PC-3 (cell line): Measurements from ENCODE around the gene NTM. TPM values are rescaled to one million over a fixed set of nuclear protein-coding genes. Genes with fewer than 3 reads are reported as not detected.
A peak's percentile ranks its signal among the peaks of the same experiment; 100 is the strongest.

Source experiments
- ATAC-seq: fragments of 200-7000 bp; cut with Tn5 transposase; 2 replicates; pipeline ENCODE4 v1.9.1; 2020; ENCODE audit warnings: mild to moderate bottlenecking, moderate library complexity
- BruUV-seq: library from RNA; stranded (reverse); fragments of 400-500 nt; replicated peaks from 2 replicates; lab custom pipeline; 2021; lab: Mats Ljungman, UMichigan
- CTCF ChIA-PET: fragments of 300-600 bp; sonication (Branson Sonifier 250); formaldehyde crosslinking; loops from one replicate; lab custom pipeline; 2022; ENCODE audit warnings: antibody characterized with exemption; lab: Charles Lee
- POLR2A ChIA-PET: fragments of 300-600 bp; sonication (Branson Sonifier 250); formaldehyde crosslinking; loops from one replicate; lab custom pipeline; 2022; ENCODE audit warnings: antibody characterized with exemption; ENCODE audit not compliant: unreplicated experiment; lab: Charles Lee
- DNase-seq: peaks from one replicate; pipeline ENCODE4 v3.0.0-alpha.2; 2015
- H2AFZ ChIP-seq: fragments of 300-600 bp; sonication (generic); 2 replicates; pipeline ENCODE4 v1.6.0; 2016; ENCODE audit warnings: antibody characterized with exemption, low read length
- H3F3A ChIP-seq: fragments of 300-600 bp; sonication (generic); one replicate; pipeline ENCODE4 v1.6.0; 2017; ENCODE audit warnings: antibody characterized with exemption, low read length, control low read depth, mild to moderate bottlenecking; ENCODE audit not compliant: unreplicated experiment
- H3K27ac ChIP-seq: fragments of 300-600 bp; sonication (generic); 2 replicates; pipeline ENCODE4 v1.5.1; 2016; ENCODE audit warnings: mild to moderate bottlenecking, low read length
- H3K27me3 ChIP-seq: fragments of 300-600 bp; sonication (generic); 2 replicates; pipeline ENCODE4 v1.6.1; 2016; ENCODE audit warnings: low read length, mixed read lengths
- H3K36me3 ChIP-seq: fragments of 300-600 bp; sonication (generic); 2 replicates; pipeline ENCODE4 v1.6.1; 2016; ENCODE audit warnings: low read depth, mixed run types, low read length, mixed read lengths
- H3K4me1 ChIP-seq: fragments of 300-600 bp; sonication (generic); 2 replicates; pipeline ENCODE4 v1.5.1; 2016; ENCODE audit warnings: low read length; ENCODE audit not compliant: insufficient read depth
- H3K4me2 ChIP-seq: fragments of 300-600 bp; sonication (generic); 2 replicates; pipeline ENCODE4 v1.6.0; 2016; ENCODE audit warnings: low read length
- H3K4me3 ChIP-seq: fragments of 300-600 bp; sonication (generic); 2 replicates; pipeline ENCODE4 v1.5.1; 2016; ENCODE audit warnings: mild to moderate bottlenecking, low read length, mixed read lengths
- H3K79me2 ChIP-seq: fragments of 300-600 bp; sonication (generic); 2 replicates; pipeline ENCODE4 v1.6.1; 2017; ENCODE audit warnings: low read length, mixed read lengths
- H3K9ac ChIP-seq: fragments of 300-600 bp; sonication (generic); 2 replicates; pipeline ENCODE4 v1.6.0; 2016; ENCODE audit warnings: mild to moderate bottlenecking, low read length
- H3K9me2 ChIP-seq: fragments of 300-600 bp; sonication (generic); replicated peaks from 2 replicates; pipeline ENCODE4 v1.6.1; 2016; ENCODE audit warnings: mixed run types, low read length, mixed read lengths
- H3K9me3 ChIP-seq: fragments of 300-600 bp; sonication (generic); 2 replicates; pipeline ENCODE4 v1.6.1; 2016; ENCODE audit warnings: low read length, mixed read lengths
- H4K20me1 ChIP-seq: fragments of 300-600 bp; sonication (generic); 2 replicates; pipeline ENCODE4 v1.6.1; 2016; ENCODE audit warnings: low read length, mixed read lengths
- CTCF ChIP-seq: fragments of 300-600 bp; sonication (generic); conservative IDR thresholded peaks from 2 replicates; pipeline ENCODE4 v1.5.1; 2017; ENCODE audit warnings: antibody characterized with exemption, low read depth, mild to moderate bottlenecking, low read length
- EZH2 ChIP-seq: fragments of 300-600 bp; sonication (generic); IDR thresholded peaks from one replicate; pipeline ENCODE4 v1.6.1; 2017; ENCODE audit warnings: antibody characterized with exemption, mild to moderate bottlenecking, low read length; ENCODE audit not compliant: unreplicated experiment
- EZH2phosphoT487 ChIP-seq: fragments of 300-600 bp; sonication (generic); IDR thresholded peaks from 2 replicates; pipeline ENCODE4 v1.6.1; 2018; ENCODE audit warnings: mild to moderate bottlenecking, antibody characterized with exemption, low read length, borderline replicate concordance
- intact Hi-C: fragments of 100-400 bp; cut with micrococcal nuclease; formaldehyde crosslinking; loops from 2 replicates; pipeline ENCODE4 v1.9.0; 2023
- total RNA-seq: library from RNA; depleted of rRNA; stranded (reverse); fragments of >200 nt; gene quantifications from 2 replicates; pipeline ENCODE4 v1.2.3, GENCODE V29; 2014

The NTM gene
- total RNA-seq, 1 experiment from 2014 or later, result not detected

GRCh38 chr11:131745405-131745804 is 375.0 kb downstream of the NTM start:
- no peak for ATAC-seq
- POLR2A ChIA-PET, result no interaction called here
- Histone ChIP-seq H3F3A (no peaks in the 10 kb centered on the region), H4K20me1 (no peaks in the 10 kb centered on the region), H3K9me3 (no peaks in the 10 kb centered on the region), H3K79me2 (no peaks in the 10 kb centered on the region), H3K4me2 (no peak overlapping the region), H2AFZ (no peak overlapping the region), H3K9ac (no peak overlapping the region), H3K27me3 (0 out of 2 replicates have a peak, but pooled peaks cover 12% of the 10 kb centered on the region), H3K36me3 (no peaks in the 10 kb centered on the region), H3K4me3 (no peak overlapping the region), H3K9me2 (no peaks in the 10 kb centered on the region), H3K27ac (peak overlapping the region; percentile 33; the same call in 1 of the 2 replicates), H3K4me1 (no peaks in the 10 kb centered on the region)
- no peak for TF ChIP-seq EZH2phosphoT487
- no peak for TF ChIP-seq EZH2
- TF ChIP-seq CTCF, result no peak
- CTCF ChIA-PET, result no interaction called here
- peak; percentile 26 for DNase-seq
- BruUV-seq, result no TSS peak
- intact Hi-C loops, result no loop called here

GRCh38 chr11:131746201-131746600 is 375.8 kb downstream of the NTM start:
- no peak overlapping the region for H2AFZ ChIP-seq
- no peaks in the 10 kb centered on the region for H4K20me1 ChIP-seq
- H3K9me2 ChIP-seq, result no peaks in the 10 kb centered on the region
- BruUV-seq, result no TSS peak
- H3K36me3 ChIP-seq, result no peaks in the 10 kb centered on the region
- H3K4me3 ChIP-seq, result no peak overlapping the region
- no peak for DNase-seq
- H3K79me2 ChIP-seq, result no peaks in the 10 kb centered on the region
- POLR2A ChIA-PET, result no interaction called here
- H3K27me3 ChIP-seq, result 0 out of 2 replicates have a peak, but pooled peaks cover 7% of the 10 kb centered on the region
- intact Hi-C loops, result no loop called here
- TF ChIP-seq CTCF (no peak), EZH2phosphoT487 (no peak), EZH2 (no peak)
- H3K4me2 ChIP-seq, result no peak overlapping the region
- ATAC-seq, result no peak
- no peak overlapping the region for H3K27ac ChIP-seq
- CTCF ChIA-PET, result no interaction called here
- no peaks in the 10 kb centered on the region for H3K4me1 ChIP-seq
- no peak overlapping the region for H3K9ac ChIP-seq
- no peaks in the 10 kb centered on the region for H3K9me3 ChIP-seq
- H3F3A ChIP-seq, result no peaks in the 10 kb centered on the region

- no peak overlapping the region for H2AFZ ChIP-seq
- H3K4me1 ChIP-seq, result no peaks in the 10 kb centered on the region
- peak; percentile 69 for DNase-seq
- H3K9me3 ChIP-seq, result no peaks in the 10 kb centered on the region
- no peak overlapping the region for H3K9ac ChIP-seq
- no peaks in the 10 kb centered on the region for H3K9me2 ChIP-seq
- no peaks in the 10 kb centered on the region for H4K20me1 ChIP-seq
- 0 out of 2 replicates have a peak, but pooled peaks cover 3% of the 10 kb centered on the region for H3K27me3 ChIP-seq
- intact Hi-C loops, result no loop called here
- BruUV-seq, result no TSS peak
- no peaks in the 10 kb centered on the region for H3F3A ChIP-seq
- TF ChIP-seq EZH2phosphoT487 (no peak), CTCF (peak; percentile 88)
- ATAC-seq, result peak; percentile 76
- H3K79me2 ChIP-seq, result no peaks in the 10 kb centered on the region
- no peak overlapping the region for H3K4me3 ChIP-seq
- H3K4me2 ChIP-seq, result no peak overlapping the region
- no peaks in the 10 kb centered on the region for H3K36me3 ChIP-seq
- ChIA-PET POLR2A (no interaction called here), CTCF (interaction anchor here (0.6 to 0.7 kb wide), 3 partner anchors 378 to 1459 kb away, joined by 4 to 5 read pairs (median 5); no protein-coding TSS in a partner anchor)
- H3K27ac ChIP-seq, result no peak overlapping the region
Observed at GRCh38 chr11:131748151-131749050, 378.0 kb downstream of the NTM start.
